Heart left ventricle (tissue), 16 donors: ENCODE results near the gene ATP5PB. TPM values are rescaled to one million over a fixed set of nuclear protein-coding genes. Genes with fewer than 3 reads are reported as not detected.

ENCODE experiments used
- ATAC-seq, 4 donors: fragments of 200-7000 bp; cut with Tn5 transposase; one replicate each; pipeline ENCODE4 v1.9.1; 2020 to 2022; ENCODE audit warnings: moderate library complexity in 4 of 4, mild to moderate bottlenecking in 3 of 4, moderate number of reproducible peaks in 1 of 4
- DNase-seq, 5 donors: peaks; one replicate each; pipeline ENCODE4 v3.0.0-alpha.2; 2020
- H3K27ac ChIP-seq, 12 donors: fragments of 200-600 bp; sonication (generic) in 4 of 12; one replicate each; pipeline versions ENCODE4 v1.5.0 to v1.8.0; 2016 to 2022; ENCODE audit warnings: mild to moderate bottlenecking in 2 of 12
- H3K27me3 ChIP-seq, 9 donors: fragments of 200-600 bp; sonication (generic) in 2 of 9; one replicate each; pipeline versions ENCODE4 v1.5.1 to v1.8.0; 2016 to 2022; ENCODE audit warnings: mild to moderate bottlenecking in 3 of 9
- H3K36me3 ChIP-seq, 9 donors: fragments of 200-600 bp; sonication (generic) in 2 of 9; one replicate each; pipeline versions ENCODE4 v1.5.0 to v1.8.0; 2018 to 2022; ENCODE audit warnings: mild to moderate bottlenecking in 2 of 9
- H3K4me1 ChIP-seq, 12 donors: fragments of 200-600 bp; sonication (generic) in 4 of 12; one replicate each; pipeline versions ENCODE4 v1.5.0 to v1.8.0; 2016 to 2022; ENCODE audit warnings: mild to moderate bottlenecking in 3 of 12
- H3K4me3 ChIP-seq, 12 donors: fragments of 200-600 bp; sonication (generic) in 4 of 12; one replicate each; pipeline versions ENCODE4 v1.5.0 to v1.8.0; 2017 to 2022; ENCODE audit warnings: mild to moderate bottlenecking in 9 of 12, moderate library complexity in 4 of 12
- H3K9me3 ChIP-seq, 12 donors: fragments of 200-600 bp; sonication (generic) in 4 of 12; one replicate each; pipeline versions ENCODE4 v1.5.0 to v1.8.0; 2016 to 2022; ENCODE audit warnings: mild to moderate bottlenecking in 1 of 12
- POLR2A ChIP-seq, 2 donors: fragments of 450-650 bp; IDR thresholded peaks; one replicate each; pipeline ENCODE4 v1.6.1; 2017; ENCODE audit warnings: antibody characterized with exemption in 2 of 2, mild to moderate bottlenecking in 2 of 2, moderate library complexity in 2 of 2
- WGBS, 4 donors: extraction: QIAGEN DNeasy Blood & Tissue Kit in 2 of 4; methylation state at CpG; one replicate each; pipeline versions ENCODE4 v1.1.5 to v1.1.7; 2013 to 2018; 5-methylcytosine and 5-hydroxymethylcytosine counted together
- intact Hi-C, 10 donors: fragments of 100-400 bp; cut with DNase I; formaldehyde crosslinking; loops; one replicate each; pipeline versions ENCODE4 v1.11.1 to v1.14.2; 2022
- polyA plus RNA-seq, 2 donors: library from polyadenylated mRNA; stranded (reverse); fragments of 200-250 nt; gene quantifications; one replicate each; pipeline ENCODE4 v1.2.3, GENCODE V29; 2013
- total RNA-seq, 9 donors: library from RNA; depleted of rRNA in 2 of 9; stranded (reverse); fragments of >200 nt in 2 of 9; fragmentation: NEBNext Ultra II Directional in 3 of 9; extraction: Animal tissue kit (Norgen Biotek cat#: 25700) in 3 of 9; gene quantifications; one replicate each; pipeline versions ENCODE4 v1.1.0 to v1.2.4, GENCODE V29; 2016 to 2023
- TF ChIP-seq, protein P1 (sequence below), 12 donors: fragments of 200-600 bp; sonication (generic) in 4 of 12; IDR thresholded peaks; one replicate each; pipeline versions ENCODE4 v1.5.0 to v1.8.0; 2018 to 2022; ENCODE audit warnings: antibody characterized with exemption in 12 of 12, mild to moderate bottlenecking in 5 of 12
- donor health status: ischemic (EF 13 %, LVEDD 7.1; RV severe dilation, severe dysfunction).
- donor health status: healthy with polysubstance abuse.
- donor health status: DM: no; HTN: yes; CAD: no.
- donor health status: DM: no; HTN: no; CAD: no.
- donor health status: ischemic (EF 25% LVEDD 6.9; RV normal size, moderate dysfunction).
- donor health status: ischemic (EF 25% LVEDD 5.7; RV mildly dilated, moderate dysfunction).
- donor health status: healthy.
- donor health status: DM: yes; HTN: yes; CAD: no.
- donor health status: ischemic (EF 35%, LVEDD 5.7; RV mildly dilated, moderate dysfunction).
- donor health status: nonischemic (EF 11% LVEDD 7.7; RV severe dilation, severe dysfunction).
- donor health status: DM: yes; HTN: yes; CAD: no.
- donor health status: PGD.
- donor health status: ischemic (EF 29% LVEDD 5.4; RV normal size, mild dysfunction).
- donor health status: nonischemic (EF 23%, LVEDD 6.1; RV moderate dilation, normal function).

Gene ATP5PB
- total and polyA plus RNA-seq, 11 donors: 394 to 878 (median 625) TPM

DNA sequence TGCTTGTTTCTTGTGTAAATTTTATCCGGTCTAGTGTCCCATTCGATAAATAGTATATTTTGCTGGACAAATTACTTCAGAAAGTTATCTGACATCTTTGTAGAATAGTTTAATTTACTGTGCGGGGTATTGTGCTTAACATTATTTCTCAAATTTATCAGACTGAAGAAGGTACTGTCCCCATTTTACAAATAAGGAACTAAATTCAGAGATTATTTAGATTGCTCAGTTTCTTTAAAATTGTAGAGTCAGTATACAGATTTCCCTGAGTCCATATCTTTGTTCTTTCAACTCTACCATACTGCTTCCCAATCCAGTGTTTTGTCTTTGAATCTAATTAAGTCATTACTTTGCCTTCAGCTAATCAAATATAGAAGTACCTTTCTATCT lies 6.4 kb downstream of the ATP5PB start:
- intact Hi-C loops: no loop called here
- H3K36me3 ChIP-seq: peaks cover 7 to 98% (median 90%) of the 10 kb centered on the region in 9 donors
- 92 to 96% (median 93%) methylated on average over 3 of the region's 3 CpGs for WGBS, 4 donors
- no peak overlapping the region for H3K27ac ChIP-seq
- H3K4me3 ChIP-seq: no peak overlapping the region
- TF ChIP-seq POLR2A (IDR thresholded peaks at IDR 0.05): no peak
- TF ChIP-seq, protein P1, sequence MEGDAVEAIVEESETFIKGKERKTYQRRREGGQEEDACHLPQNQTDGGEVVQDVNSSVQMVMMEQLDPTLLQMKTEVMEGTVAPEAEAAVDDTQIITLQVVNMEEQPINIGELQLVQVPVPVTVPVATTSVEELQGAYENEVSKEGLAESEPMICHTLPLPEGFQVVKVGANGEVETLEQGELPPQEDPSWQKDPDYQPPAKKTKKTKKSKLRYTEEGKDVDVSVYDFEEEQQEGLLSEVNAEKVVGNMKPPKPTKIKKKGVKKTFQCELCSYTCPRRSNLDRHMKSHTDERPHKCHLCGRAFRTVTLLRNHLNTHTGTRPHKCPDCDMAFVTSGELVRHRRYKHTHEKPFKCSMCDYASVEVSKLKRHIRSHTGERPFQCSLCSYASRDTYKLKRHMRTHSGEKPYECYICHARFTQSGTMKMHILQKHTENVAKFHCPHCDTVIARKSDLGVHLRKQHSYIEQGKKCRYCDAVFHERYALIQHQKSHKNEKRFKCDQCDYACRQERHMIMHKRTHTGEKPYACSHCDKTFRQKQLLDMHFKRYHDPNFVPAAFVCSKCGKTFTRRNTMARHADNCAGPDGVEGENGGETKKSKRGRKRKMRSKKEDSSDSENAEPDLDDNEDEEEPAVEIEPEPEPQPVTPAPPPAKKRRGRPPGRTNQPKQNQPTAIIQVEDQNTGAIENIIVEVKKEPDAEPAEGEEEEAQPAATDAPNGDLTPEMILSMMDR (IDR thresholded peaks at IDR 0.05): no peak
- DNase-seq (no peak), ATAC-seq (no peak)
- H3K27me3 ChIP-seq: no peaks in the 10 kb centered on the region
- H3K9me3 ChIP-seq: no peaks in the 10 kb centered on the region
- peaks cover under 1 to 61% (median 43%) of the 10 kb centered on the region in 12 donors for H3K4me1 ChIP-seq

DNA sequence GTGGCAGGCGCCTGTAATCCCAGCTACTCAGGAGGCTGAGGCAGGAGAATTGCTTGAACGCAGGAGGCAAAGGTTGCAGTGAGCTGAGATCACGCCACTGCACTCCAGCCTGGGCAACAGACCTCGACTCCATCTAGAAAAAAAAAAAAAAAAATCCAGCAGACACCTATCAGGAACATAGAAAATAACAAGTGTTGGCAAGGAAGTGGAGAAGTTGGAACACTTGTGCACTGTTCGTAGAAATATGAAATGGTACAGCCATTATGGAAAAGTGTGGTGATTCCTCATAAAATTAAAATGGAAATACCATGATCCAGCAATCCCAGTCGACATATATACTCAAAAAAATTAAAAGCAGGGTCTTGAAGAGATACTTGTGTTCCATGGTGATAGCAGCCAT lies 12.5 kb downstream of the ATP5PB start:
- WGBS, 4 donors: 90 to 96% (median 93%) methylated on average over 6 of the region's 6 CpGs
- H3K36me3 ChIP-seq: peaks cover 3 to 99% (median 66%) of the 10 kb centered on the region in 9 donors
- DNase-seq (no peak), ATAC-seq (no peak)
- peaks cover 0 to 20% (median 0%) of the 10 kb centered on the region in 12 donors for H3K4me1 ChIP-seq
- H3K9me3 ChIP-seq: no peaks in the 10 kb centered on the region
- intact Hi-C loops: no loop called here
- TF ChIP-seq POLR2A (IDR thresholded peaks at IDR 0.05): no peak
- TF ChIP-seq, protein P1 (IDR thresholded peaks at IDR 0.05): no peak
- no peak overlapping the region for H3K27ac ChIP-seq
- H3K27me3 ChIP-seq: no peaks in the 10 kb centered on the region
- H3K4me3 ChIP-seq: no peak overlapping the region

DNA sequence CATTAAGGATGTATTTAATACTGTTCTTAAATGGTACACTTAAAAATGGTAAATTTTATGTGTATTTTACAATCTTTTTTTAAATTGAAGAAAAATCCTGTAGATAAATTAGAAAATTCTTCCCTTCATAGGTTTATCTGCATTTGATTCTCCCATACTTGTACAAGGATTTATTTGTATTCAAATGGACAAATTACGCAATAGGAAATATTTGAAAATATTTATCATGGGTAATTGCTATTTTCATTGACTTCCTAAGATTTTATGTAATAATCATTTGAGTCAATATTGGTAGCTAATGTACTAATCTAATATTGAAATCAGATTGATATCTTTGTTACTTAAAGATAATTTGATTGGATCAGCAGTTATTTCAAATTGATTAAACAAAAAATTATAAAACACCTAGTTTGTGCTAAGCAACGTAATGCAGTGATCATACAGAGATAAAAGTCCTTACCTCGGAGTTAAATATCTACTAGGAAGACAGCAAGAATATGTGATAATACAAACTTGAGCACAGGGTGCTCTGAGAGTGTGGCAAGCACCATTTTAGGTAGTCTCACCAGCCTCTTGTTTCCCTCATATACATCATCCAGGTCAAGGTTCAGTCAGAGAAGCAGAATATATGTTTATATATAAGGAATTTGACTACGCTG lies 13.2 kb downstream of the ATP5PB start:
- H3K27me3 ChIP-seq: no peaks in the 10 kb centered on the region
- peak overlapping the region in 1 of 12 donors; percentile 49 for H3K27ac ChIP-seq
- 74 to 83% (median 79%) methylated on average over 4 of the region's 4 CpGs for WGBS, 4 donors
- intact Hi-C loops: no loop called here
- no peaks in the 10 kb centered on the region for H3K9me3 ChIP-seq
- DNase-seq: no peak
- H3K36me3 ChIP-seq: peaks cover 0 to 98% (median 65%) of the 10 kb centered on the region in 9 donors
- peaks cover 0 to 21% (median 0%) of the 10 kb centered on the region in 12 donors for H3K4me1 ChIP-seq
- peak in 1 of 4 donors; percentile 17 for ATAC-seq
- TF ChIP-seq POLR2A (IDR thresholded peaks at IDR 0.05): no peak
- TF ChIP-seq, protein P1 (IDR thresholded peaks at IDR 0.05): no peak
- no peak overlapping the region for H3K4me3 ChIP-seq

DNA sequence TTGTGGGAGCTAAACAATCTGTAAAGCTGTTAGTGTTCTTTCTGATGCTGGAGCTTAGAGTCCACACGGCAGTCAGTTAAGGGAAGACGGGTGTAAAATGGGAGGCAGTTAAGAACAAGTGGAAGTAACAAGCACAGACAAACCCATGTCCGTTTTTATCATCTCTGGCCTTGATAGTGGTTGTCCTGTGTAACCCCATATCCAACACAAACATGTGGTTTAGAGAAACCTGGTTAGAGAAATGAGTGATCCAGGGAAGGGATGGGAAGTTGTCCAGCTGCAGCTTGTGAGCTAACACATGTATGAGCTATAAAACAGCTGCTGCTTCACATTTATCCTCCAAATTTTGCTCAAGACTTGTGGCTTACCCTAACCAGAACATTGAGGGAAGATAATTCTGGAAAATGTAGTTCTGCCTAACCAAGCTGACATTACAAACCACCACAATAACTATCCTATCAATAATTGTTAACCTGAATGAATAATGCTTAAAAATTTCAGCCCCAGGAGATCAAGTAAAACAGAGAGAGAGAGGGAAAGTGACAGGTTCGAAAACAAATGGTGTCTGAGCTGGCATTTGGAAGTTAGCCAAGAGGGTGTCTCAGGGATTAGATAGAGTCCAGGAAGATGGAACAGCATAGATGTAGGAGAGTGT lies 13.9 kb downstream of the ATP5PB start:
- no peak overlapping the region for H3K4me3 ChIP-seq
- H3K4me1 ChIP-seq: peaks cover 0 to 26% (median 0%) of the 10 kb centered on the region in 12 donors
- H3K27me3 ChIP-seq: no peaks in the 10 kb centered on the region
- TF ChIP-seq, protein P1 (IDR thresholded peaks at IDR 0.05): no peak
- no peak for TF ChIP-seq POLR2A (IDR thresholded peaks at IDR 0.05)
- H3K9me3 ChIP-seq: no peaks in the 10 kb centered on the region
- WGBS, 4 donors: 32 to 57% (median 48%) methylated on average over 4 of the region's 4 CpGs
- intact Hi-C loops: no loop called here
- no peak for DNase-seq
- peak; percentile 8 to 53 (median 39) for ATAC-seq
- peak overlapping the region in 1 of 12 donors; percentile 49 for H3K27ac ChIP-seq
- H3K36me3 ChIP-seq: peaks cover under 1 to 98% (median 62%) of the 10 kb centered on the region in 9 donors
